Regular cardiac myocyte (primary cell): ENCODE results near the gene WDR11. TPM values are rescaled to one million over a fixed set of nuclear protein-coding genes. Genes with fewer than 3 reads are reported as not detected.

ENCODE experiments used
- total RNA-seq: library from RNA; depleted of rRNA; stranded (reverse); fragments of >200 nt; gene quantifications from 2 replicates; pipeline ENCODE4 v1.2.3, GENCODE V29; 2014

Gene WDR11
- 52.1 and 86.8 TPM in 2 replicates for total RNA-seq

GRCh38 chr10:120850911-120851865, at the start of gene WDR11:
Gene WDR11, plus strand, starts transcription at chr10:120851362. Its CDS starts 59 bp downstream, at chr10:120851421.

